ENCODE results near the gene NOL4L. TPM values are rescaled to one million over a fixed set of nuclear protein-coding genes. Genes with fewer than 3 reads are reported as not detected.
A peak's percentile ranks its signal among the peaks of the same experiment; 100 is the strongest.

NOL4L gene
- total RNA-seq, 1 donor from 2014 or later: 106 TPM

DNA sequence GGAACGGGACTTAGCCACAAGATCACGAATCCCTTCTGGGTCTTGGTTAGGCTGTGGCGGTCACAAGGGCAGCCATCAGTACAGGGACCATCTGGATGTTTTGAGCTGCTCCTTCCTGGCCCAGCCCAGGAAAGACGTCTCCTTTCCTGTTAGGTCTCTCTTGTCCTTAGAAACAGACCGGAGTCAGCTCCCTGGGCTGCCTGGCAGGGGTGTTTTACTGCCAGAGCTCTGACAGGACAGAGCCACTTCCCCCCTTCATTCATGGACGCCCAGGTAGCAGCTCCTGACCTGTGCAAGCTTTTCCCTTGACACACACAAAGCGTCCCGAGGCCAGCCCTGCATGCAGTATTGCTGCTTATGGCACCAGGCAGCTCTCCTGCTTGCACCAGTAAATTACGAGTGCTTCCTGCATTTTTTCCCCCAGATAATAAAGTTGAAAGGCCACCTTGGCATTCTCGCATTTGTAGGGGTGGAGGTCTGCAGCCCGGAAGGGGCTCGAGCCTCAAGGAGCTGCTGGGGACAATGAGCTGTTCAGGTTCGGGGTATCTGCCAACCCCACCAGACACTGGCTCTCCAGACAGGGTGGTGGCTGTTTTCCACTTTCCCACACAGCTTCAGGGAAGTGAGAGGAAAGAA is 87.4 kb downstream of the NOL4L start:
- H3K27ac Mint-ChIP-seq (ENCODE audit: unreplicated experiment): peak overlapping the region; percentile 65
- H3K9me3 Mint-ChIP-seq (ENCODE audit: unreplicated experiment): peaks cover 8% of the 10 kb centered on the region
- peaks cover 5% of the 10 kb centered on the region for H3K36me3 Mint-ChIP-seq (ENCODE audit: unreplicated experiment)
- TF ChIP-seq, protein P1, sequence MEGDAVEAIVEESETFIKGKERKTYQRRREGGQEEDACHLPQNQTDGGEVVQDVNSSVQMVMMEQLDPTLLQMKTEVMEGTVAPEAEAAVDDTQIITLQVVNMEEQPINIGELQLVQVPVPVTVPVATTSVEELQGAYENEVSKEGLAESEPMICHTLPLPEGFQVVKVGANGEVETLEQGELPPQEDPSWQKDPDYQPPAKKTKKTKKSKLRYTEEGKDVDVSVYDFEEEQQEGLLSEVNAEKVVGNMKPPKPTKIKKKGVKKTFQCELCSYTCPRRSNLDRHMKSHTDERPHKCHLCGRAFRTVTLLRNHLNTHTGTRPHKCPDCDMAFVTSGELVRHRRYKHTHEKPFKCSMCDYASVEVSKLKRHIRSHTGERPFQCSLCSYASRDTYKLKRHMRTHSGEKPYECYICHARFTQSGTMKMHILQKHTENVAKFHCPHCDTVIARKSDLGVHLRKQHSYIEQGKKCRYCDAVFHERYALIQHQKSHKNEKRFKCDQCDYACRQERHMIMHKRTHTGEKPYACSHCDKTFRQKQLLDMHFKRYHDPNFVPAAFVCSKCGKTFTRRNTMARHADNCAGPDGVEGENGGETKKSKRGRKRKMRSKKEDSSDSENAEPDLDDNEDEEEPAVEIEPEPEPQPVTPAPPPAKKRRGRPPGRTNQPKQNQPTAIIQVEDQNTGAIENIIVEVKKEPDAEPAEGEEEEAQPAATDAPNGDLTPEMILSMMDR (IDR thresholded peaks at IDR 0.05; ENCODE audit: partially characterized antibody, unreplicated experiment): no peak
- H3K27me3 Mint-ChIP-seq (ENCODE audit: unreplicated experiment): peaks cover 6% of the 10 kb centered on the region
- peaks cover 16% of the 10 kb centered on the region for H3K4me1 Mint-ChIP-seq (ENCODE audit: low read depth, unreplicated experiment)
- DNase-seq: peak; percentile 43
- peak overlapping the region; percentile 16 for H3K4me3 Mint-ChIP-seq (ENCODE audit: unreplicated experiment)

DNA sequence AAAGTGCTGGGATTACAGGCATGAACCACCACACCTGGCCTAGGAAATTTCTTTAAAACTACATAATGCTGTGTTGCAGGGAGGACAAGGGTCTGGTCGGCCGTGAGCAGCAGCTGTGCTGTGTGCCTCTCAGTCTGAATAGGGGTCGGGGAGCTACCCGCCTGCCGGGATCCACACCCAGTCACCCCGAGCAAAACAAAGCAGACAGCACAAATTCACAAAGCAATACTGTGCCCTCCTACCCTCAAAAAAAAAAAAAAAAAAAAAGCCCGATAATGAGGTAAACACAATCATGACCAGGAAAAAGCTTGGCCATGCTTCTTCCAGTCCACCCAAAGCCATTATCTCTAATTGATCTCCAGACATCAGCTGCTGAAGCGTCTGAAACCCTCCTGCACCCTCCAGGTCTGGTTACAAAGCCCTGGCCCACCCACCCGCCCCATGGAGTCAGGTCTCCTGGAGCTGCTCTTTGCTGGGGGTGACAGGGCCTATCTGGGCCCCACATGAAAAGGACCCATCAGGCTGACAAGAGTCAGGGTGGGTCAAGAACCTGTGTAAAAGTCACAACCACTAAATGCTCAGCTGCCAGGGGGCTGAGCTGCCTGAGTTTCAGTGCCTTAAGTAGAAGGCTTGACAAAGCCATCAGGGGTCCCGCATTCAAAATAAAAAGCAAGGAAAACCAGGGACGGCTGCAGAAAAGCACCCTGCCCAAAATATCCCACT is 88.2 kb downstream of the NOL4L start:
- Mint-ChIP-seq H3K36me3 (ENCODE audit: unreplicated experiment) (peaks cover 5% of the 10 kb centered on the region), H3K4me1 (ENCODE audit: low read depth, unreplicated experiment) (peaks cover 16% of the 10 kb centered on the region), H3K9me3 (ENCODE audit: unreplicated experiment) (peaks cover 8% of the 10 kb centered on the region), H3K4me3 (ENCODE audit: unreplicated experiment) (no peak overlapping the region), H3K27ac (ENCODE audit: unreplicated experiment) (peak overlapping the region; percentile 45), H3K27me3 (ENCODE audit: unreplicated experiment) (peaks cover 6% of the 10 kb centered on the region)
- TF ChIP-seq, protein P1 (IDR thresholded peaks at IDR 0.05; ENCODE audit: partially characterized antibody, unreplicated experiment): no peak
- peak; percentile 21 for DNase-seq

DNA sequence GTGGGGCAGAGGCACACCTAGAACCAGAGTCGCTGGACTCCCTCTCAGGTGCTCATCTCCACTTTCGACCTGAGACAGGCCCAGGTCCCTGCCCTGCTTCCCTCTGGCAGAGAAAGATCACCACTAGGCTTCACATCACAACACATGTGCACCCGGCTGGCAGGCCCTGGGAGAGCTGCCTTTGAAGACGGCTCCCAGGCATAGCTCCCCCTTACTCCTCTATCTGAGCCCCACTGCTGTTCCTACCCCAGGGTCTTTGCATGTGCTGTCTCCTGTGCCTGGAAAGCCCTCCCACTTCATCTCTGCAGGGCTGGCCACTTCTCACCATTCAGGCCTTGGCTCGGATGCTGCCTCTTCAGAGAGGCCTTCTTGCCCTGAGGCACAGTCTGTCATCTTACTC is 89.2 kb downstream of the NOL4L start:
- Mint-ChIP-seq H3K36me3 (ENCODE audit: unreplicated experiment) (peaks cover 6% of the 10 kb centered on the region), H3K4me3 (ENCODE audit: unreplicated experiment) (no peak overlapping the region), H3K9me3 (ENCODE audit: unreplicated experiment) (peaks cover 10% of the 10 kb centered on the region), H3K27ac (ENCODE audit: unreplicated experiment) (no peak overlapping the region), H3K4me1 (ENCODE audit: low read depth, unreplicated experiment) (peaks cover 16% of the 10 kb centered on the region), H3K27me3 (ENCODE audit: unreplicated experiment) (peaks cover 8% of the 10 kb centered on the region)
- DNase-seq: peak; percentile 13
- TF ChIP-seq, protein P1 (IDR thresholded peaks at IDR 0.05; ENCODE audit: partially characterized antibody, unreplicated experiment): no peak

DNA sequence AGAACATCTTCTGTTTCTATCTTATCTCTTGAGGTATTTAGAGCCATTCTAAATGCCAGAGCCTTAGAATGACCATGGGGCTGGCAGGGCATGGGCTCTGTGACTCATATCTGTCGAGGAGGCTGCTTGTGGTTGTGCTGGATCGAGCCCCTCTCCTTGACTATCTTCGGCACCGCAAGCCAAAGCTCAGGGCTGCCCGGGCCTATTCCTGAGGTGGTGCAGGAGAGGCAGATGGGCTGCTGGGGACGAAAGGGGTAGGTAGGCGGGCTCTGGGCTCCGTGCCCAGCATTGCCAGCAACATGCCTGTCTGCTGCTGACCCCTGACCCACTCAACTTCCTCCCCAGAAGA is 89.9 kb downstream of the NOL4L start:
- H3K4me1 Mint-ChIP-seq (ENCODE audit: low read depth, unreplicated experiment): peaks cover 19% of the 10 kb centered on the region
- H3K9me3 Mint-ChIP-seq (ENCODE audit: unreplicated experiment): peaks cover 8% of the 10 kb centered on the region
- no peak overlapping the region for H3K4me3 Mint-ChIP-seq (ENCODE audit: unreplicated experiment)
- peaks cover 10% of the 10 kb centered on the region for H3K36me3 Mint-ChIP-seq (ENCODE audit: unreplicated experiment)
- TF ChIP-seq, protein P1 (IDR thresholded peaks at IDR 0.05; ENCODE audit: partially characterized antibody, unreplicated experiment): no peak
- DNase-seq: peak; percentile 18
- peaks cover 12% of the 10 kb centered on the region for H3K27me3 Mint-ChIP-seq (ENCODE audit: unreplicated experiment)
- no peak overlapping the region for H3K27ac Mint-ChIP-seq (ENCODE audit: unreplicated experiment)
